ENCODE data around the gene TMEM232.

Gene TMEM232

DNA sequence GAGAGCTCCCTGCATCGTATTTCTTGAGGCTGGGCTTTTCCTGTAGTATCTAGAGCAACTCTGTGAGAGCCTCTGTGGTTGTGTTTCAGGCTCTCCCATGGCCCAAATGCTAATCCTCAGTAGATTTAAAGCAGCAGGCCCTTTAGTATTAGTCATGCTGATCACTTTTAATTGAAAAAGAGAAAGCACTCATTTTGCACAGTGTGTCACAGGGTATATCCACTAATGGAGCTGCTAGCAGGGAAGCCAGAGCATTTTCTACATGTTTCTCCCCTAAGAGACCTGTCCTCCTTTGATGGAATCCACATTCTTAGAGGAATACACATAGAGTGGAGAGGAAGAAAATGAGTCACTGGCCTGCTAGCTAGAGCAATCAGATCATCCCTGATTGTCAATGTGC lies 348.5 kb downstream of the TMEM232 start:
- no peak for DNase-seq

DNA sequence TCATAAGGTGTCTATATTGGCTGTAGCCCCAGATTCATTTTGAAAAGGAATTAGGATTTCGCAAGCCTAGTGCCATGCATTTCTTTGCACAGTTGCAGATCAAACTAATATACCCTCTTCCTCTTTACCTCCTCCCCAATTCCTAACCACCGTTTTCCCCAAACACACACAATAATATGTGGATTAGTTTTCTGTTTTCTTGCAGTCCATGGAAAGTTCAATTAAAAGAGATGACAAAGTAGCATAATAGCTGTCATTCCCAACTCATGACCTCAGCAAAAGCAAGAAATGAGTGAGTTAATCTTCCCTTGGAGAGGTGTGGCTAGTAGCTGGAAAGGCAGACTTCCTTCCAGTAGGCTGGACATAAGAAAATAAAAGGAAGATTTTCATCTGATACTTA lies 349.1 kb downstream of the TMEM232 start:
- DNase-seq, result no peak

GRCh38 chr5:110376281-110376951 lies 350.1 kb downstream of the TMEM232 start:
- no peak for DNase-seq

- no peak for DNase-seq
These were observed 354.8 kb downstream of the TMEM232 start for GRCh38 chr5:110371725-110372041.

- DNase-seq, result no peak
These were observed 355.3 kb downstream of the TMEM232 start for GRCh38 chr5:110371011-110371724.
